ENCODE measurements around the gene TMPRSS13.

The TMPRSS13 gene

DNA sequence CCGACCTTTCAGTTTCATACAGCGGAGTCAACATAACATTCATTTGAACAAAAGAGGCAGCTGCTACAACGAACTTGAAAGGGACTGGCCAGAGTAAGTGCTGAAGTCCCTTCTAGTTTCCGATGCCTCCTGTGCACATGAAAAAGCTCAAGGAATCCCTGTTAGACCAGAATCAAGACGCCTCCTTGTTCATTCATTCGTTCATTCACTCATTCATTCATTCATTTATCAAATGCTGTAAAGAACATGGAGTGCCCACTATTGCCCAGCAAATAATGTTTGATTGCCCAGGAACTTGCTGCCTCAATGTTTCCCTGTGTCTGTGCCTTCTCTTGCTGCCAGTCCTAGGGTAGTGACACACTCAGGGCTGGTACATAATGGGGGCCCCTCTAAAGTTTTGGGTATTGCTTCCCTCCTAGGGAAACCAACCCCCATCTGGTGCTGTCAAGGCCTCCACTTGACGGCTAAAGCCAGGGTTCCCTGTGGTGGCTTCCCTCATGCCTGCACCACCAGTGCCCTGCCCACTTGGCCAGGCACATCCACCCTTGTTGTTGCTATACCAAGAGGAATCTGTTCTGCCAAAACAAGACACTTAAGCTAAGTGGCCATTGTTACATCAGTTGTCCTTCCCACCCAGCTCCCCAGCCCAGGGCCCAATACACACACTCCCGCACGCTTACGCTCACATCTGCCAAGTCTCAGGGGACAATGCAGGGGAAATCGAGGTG, 3.8 kb downstream of the TMPRSS13 start:
- TF ChIP-seq GATA3 (IDR thresholded peaks at IDR 0.05; ENCODE audit: low read depth, low read length) = no peak
- no peak for TF ChIP-seq GATA2 (IDR thresholded peaks at IDR 0.05; ENCODE audit: low read depth, low read length)

DNA sequence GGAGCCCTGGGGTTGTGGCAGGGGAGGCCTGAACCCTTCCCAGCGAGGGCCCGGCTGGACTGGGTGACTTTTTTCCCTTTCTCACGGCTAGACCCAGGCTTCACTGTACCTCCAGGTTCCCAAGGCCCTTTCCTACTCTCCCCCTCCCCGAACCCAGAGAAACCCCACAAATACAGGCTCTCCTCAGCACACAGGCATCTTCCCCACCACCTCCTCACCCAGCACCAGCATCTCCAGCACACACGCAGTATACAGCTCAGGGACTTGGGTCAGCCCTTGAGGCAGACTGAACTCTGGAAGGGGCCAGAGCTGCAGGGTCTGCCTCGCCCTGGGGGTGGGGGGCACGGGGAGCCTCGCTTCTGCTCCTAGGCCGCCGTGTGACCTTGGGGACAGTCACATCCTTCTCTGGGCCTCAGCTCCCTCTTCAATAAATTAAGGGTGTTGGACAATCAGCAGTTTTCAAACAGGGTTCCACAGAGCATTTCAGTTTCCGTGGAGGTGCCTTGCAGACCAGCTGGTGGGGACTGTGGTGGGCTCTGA, 4.5 kb downstream of the TMPRSS13 start:
- TF ChIP-seq GATA2 (IDR thresholded peaks at IDR 0.05; ENCODE audit: low read depth, low read length) (no peak), GATA3 (IDR thresholded peaks at IDR 0.05; ENCODE audit: low read depth, low read length) (no peak)

DNA sequence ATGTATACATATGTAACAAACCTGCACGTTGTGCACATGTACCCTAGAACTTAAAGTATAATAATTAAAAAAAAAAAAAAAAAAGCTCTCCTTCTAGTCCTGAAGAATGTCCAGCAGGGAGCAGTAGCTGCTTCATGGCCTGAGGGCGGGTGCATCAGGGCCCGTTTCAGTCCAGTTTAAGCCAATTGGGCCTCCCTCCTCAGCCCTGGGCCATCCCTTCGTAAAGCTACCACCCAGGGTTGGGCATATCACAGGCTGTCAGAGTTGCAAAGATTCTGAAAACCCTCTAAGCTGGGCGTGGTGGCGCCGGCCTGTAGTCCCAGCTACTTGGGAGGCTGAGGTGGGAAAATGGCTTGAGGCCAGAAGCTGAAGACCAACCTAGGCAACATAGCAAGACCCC, 5.4 kb downstream of the TMPRSS13 start:
- TF ChIP-seq GATA2 (IDR thresholded peaks at IDR 0.05; ENCODE audit: low read depth, low read length) (no peak), GATA3 (IDR thresholded peaks at IDR 0.05; ENCODE audit: low read depth, low read length) (no peak)

DNA sequence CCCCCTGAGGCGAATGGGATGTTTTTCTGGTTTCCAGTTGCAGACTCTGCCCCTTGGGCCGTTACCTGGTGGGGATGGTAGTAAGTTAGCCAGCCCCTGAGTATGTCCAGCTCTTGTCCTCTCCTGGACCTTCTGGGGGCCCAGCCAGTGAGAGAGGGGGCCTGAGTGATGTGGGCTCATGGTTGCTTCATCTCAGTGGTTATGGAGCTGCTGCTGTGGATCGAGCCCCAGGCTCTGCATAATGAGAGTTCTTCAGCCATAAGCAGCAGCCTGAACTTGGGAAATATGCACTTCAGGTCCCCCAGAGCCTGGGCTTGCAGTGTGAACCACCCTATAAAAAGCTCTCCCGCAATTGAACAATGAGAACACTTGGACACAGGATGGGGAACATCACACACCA, 5.9 kb downstream of the TMPRSS13 start:
- no peak for TF ChIP-seq GATA3 (IDR thresholded peaks at IDR 0.05; ENCODE audit: low read depth, low read length)
- no peak for TF ChIP-seq GATA2 (IDR thresholded peaks at IDR 0.05; ENCODE audit: low read depth, low read length)

DNA sequence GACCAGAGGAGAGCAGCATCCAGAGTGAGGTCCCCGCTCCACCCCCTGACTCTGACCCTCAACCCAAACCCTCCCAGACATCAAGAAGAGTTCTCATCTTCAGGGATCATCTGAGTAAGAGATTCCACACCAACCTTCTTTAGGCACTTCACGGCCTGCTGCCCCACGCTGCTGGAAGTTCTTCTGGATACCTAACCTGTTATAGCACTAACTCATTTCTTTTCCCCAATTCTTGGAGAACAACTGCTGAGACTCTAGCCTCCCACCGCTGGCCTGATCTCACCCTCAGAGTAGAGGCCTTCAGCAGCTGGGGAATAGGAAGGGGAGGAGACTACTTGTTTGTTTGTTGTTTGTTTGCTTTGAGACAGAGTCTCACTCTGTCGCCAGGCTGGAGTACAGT, 7.3 kb downstream of the TMPRSS13 start:
- TF ChIP-seq GATA2 (IDR thresholded peaks at IDR 0.05; ENCODE audit: low read depth, low read length) = no peak
- TF ChIP-seq GATA3 (IDR thresholded peaks at IDR 0.05; ENCODE audit: low read depth, low read length) = no peak

DNA sequence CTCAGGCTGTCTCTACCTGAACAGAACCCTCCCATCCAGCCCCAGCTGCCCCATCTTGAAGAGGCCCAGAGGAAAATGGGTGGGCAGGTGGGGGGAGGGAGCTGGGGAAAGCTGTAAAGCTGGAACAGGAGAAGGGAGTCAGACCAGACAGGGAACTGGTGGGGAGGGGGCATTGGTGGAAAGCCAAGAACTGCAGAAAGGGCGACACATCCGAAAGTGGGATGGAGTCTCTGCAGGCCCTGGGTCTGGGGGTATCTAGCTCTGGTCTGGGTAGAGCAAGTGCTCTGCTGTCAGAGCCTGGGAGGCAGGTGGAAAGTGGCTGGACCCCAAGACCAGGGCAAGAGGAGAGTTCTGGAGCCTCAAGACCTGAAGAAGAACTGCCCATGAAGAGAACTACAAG, 7.7 kb downstream of the TMPRSS13 start:
- no peak for TF ChIP-seq GATA3 (IDR thresholded peaks at IDR 0.05; ENCODE audit: low read depth, low read length)
- no peak for TF ChIP-seq GATA2 (IDR thresholded peaks at IDR 0.05; ENCODE audit: low read depth, low read length)

DNA sequence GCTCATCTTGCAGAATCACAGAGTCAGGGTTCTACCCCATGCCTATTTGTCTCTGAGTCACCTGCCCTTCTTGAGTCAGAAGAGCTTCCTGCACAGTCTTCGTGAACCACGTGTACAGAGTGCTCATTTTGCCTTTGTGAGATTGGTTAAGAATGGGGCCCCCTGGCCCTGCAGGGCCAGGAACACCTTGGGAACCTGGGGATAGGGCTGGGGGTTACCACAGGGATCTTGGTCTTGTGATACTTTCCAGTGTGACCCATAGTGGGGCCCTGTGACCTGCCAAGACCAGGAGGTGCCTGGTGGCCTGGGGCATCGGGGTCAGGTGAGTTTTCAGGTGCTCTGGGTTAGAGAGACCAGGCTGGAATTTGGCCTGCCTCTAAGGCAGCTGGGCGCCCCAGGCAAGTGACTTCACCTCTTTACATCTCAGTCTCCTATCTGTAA, 9.4 kb downstream of the TMPRSS13 start:
- TF ChIP-seq GATA2 (IDR thresholded peaks at IDR 0.05; ENCODE audit: low read depth, low read length) (no peak), GATA3 (IDR thresholded peaks at IDR 0.05; ENCODE audit: low read depth, low read length) (no peak)

DNA sequence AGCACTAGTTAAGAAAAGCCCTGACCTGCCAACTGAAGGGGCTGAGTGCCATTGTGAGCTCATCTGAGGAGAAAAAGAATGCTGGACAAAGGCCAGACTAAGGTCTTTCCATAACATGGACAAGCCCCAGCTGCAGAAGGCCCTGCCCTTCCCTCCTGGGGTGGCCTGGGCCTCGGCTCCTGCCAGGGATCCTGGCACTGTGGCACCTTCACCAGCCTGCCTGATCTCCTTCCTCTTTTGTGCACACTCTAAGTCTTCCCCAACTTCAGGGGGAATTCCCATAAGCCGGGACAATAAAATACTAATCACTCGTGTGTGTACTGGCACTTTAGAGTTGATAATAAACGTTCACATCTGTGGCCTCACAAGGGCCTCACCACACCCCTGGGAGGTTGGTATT, 9.9 kb downstream of the TMPRSS13 start:
- TF ChIP-seq GATA3 (IDR thresholded peaks at IDR 0.05; ENCODE audit: low read depth, low read length) = no peak
- TF ChIP-seq GATA2 (IDR thresholded peaks at IDR 0.05; ENCODE audit: low read depth, low read length) = no peak

DNA sequence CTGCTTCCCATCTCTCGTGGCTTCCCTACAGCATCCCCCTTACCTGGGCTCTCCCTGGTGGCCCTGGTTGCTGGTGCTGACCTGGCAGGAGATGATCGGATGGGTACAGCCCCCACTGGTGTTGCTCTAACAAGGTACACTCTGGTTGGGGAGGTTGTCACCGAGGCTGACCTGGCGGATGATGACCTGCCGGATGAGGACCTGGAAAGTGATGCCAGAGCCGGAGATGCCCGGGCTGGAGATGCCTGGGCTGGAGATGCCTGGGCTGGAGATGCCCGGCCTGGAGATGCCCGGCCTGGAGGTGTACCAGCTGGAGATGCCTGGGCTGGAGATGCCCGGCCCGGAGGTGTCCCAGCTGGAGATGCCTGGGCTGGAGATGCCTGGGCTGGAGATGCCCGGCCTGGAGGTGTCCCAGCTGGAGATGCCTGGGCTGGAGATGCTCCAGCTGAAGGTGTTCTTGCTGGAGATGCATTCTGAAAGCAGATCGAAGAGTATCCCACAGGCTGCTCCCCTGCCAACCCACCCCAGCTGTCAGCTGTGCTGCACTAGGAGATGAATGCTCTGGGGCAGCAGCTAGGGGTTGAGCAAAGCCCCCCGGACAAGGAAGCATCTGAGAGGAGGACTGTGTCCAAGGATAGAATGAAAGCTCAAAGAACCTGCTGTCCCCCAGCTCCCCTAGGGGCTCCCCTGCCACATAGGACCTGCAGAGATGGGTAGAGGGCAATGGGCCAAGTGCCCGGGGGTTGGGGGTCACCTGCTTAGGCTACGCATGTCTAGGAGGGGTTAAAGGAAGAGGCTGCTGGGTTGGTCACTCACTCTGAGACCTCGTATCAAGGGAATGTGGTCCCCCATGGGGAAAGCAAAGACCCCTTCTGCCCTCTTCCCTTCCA, 10.6 kb downstream of the TMPRSS13 start:
- TF ChIP-seq GATA2 (IDR thresholded peaks at IDR 0.05; ENCODE audit: low read depth, low read length) (no peak), GATA3 (IDR thresholded peaks at IDR 0.05; ENCODE audit: low read depth, low read length) (no peak)

DNA sequence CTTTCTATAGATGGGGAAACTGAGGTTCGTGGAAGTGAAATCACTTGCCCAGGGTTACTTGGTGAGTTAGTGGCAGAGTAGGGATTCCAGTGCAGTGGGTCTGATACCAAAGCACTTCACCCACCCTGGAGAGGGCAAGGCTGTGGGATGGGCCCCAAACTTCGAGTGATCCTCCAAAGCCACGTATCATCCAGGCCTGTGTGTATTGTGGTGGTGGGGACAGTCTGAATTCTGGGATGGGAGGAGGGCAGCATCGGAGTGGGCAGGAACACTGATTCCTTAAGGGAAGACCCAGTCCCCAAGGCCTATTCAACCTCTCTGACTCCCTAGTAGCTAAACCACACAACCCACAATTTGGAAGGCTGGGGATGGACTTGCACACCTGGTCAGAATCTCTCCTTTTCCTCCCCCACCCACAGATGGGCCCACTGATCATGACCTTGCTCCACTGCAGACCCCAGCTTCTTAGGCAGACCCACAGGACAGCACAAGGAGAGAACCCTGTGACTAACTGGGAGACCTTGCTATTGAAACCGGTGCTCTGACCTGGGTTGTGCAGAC, 11.5 kb downstream of the TMPRSS13 start:
- TF ChIP-seq GATA2 (IDR thresholded peaks at IDR 0.05; ENCODE audit: low read depth, low read length) (no peak), GATA3 (IDR thresholded peaks at IDR 0.05; ENCODE audit: low read depth, low read length) (no peak)

DNA sequence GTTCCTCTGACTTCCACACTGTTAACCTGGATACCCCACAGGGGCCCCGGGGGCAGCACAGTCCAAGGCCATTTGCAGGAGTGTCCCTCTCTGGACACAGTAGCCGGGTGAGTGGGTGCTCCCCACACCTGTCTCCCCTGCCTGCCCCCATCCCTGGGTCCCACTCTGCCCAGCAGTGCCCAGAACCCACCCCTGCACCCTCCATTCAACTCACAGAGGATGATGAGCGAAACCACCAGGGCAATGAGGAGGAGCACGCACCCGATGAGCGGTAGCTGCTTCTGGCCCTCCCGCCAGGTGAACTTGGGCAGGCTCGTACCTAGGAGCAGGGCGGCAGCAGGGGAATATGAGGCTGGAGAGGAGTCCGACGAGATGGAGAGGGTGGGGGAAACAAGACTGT, 12.2 kb downstream of the TMPRSS13 start:
- TF ChIP-seq GATA2 (IDR thresholded peaks at IDR 0.05; ENCODE audit: low read depth, low read length) (no peak), GATA3 (IDR thresholded peaks at IDR 0.05; ENCODE audit: low read depth, low read length) (no peak)

DNA sequence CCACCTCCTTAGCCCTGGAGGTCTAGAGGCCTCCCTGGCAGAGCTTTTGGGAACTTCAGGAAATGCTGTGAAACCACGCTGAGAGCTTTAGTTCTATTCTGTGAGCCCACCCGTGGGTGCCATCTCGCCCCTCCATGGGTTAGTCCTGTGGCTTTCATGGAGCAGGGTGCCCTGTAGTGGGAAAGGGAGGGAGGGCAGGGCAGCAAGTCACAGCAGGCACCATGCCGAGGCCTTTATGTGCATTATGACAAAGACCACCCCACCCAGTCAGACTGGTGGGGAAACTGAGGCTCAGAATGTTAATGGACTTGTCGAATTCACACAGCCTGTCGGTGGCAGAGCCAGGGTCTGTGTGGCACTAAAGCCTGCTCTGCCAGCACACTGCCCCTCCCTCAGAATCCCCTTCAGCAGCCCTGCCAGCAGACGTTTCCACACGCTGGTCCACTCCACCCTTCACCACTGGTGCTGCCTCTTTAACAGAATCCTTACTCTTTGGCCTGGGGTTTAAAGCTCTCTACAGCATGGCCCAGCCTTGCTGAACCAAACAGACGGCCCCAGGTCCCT, 13.4 kb downstream of the TMPRSS13 start:
- TF ChIP-seq GATA2 (IDR thresholded peaks at IDR 0.05; ENCODE audit: low read depth, low read length) (no peak), GATA3 (IDR thresholded peaks at IDR 0.05; ENCODE audit: low read depth, low read length) (no peak)

DNA sequence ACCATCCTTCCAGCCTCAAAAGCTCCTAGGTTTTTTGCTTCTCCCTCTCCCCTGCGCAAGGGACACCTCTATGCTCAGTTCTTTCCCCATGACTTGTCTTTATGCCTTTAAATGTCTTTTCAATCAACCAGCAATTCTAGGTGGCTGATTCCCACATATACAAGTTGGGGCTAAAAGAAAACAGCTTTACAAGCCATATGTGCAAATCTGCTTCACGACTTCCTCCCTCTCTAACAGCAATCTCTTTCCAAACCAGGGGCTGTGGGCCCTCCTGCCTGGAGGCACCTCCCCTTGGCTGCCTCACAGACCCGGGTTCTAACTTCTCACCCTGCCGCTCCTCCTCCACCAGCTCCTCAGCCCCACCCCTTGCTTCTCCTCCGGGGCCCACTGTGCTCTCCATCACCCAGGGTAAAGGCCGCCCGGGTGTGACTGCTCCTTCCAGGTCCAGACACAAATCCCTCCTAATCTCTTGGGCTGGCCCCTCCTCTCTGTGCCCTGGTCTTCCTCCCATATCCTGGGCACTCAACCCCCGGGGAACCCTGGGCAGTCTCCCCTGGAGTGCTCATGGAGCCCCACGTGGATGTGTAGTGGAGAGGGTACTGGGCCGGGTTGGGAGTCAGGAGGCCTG, 14.1 kb downstream of the TMPRSS13 start:
- TF ChIP-seq GATA2 (IDR thresholded peaks at IDR 0.05; ENCODE audit: low read depth, low read length) (no peak), GATA3 (IDR thresholded peaks at IDR 0.05; ENCODE audit: low read depth, low read length) (no peak)

DNA sequence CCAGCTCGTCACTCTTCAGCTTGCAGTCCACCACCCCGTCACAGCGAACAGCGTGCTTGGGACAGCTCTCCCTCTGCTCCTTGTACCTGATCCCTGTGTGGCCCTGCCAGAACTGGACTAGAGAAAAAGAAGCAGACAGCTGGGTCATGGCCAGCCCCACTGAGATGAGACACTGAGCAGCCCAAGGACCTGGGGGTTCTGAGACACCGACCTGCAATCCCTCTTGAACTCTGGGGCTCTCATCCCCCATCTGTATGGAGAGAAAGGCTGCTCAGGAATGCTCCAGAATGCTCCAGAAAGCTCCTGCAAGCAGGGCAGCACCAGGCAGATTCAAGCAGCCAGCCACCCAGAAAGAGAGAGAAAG, 14.8 kb downstream of the TMPRSS13 start:
- TF ChIP-seq GATA2 (IDR thresholded peaks at IDR 0.05; ENCODE audit: low read depth, low read length) (no peak), GATA3 (IDR thresholded peaks at IDR 0.05; ENCODE audit: low read depth, low read length) (no peak)
